Subcutaneous adipose tissue (tissue), 4 donors: ENCODE measurements around the gene ARL16. TPM values are rescaled to one million over a fixed set of nuclear protein-coding genes. Genes with fewer than 3 reads are reported as not detected.

Source experiments
- CTCF ChIP-seq: fragments of 450-650 bp; IDR thresholded peaks from one replicate; pipeline ENCODE4 v1.5.1; 2016; ENCODE audit warnings: low read depth, mild to moderate bottlenecking, control low read depth, antibody characterized with exemption, moderate library complexity
- total RNA-seq, 4 donors: library from RNA; depleted of rRNA; stranded (reverse); fragments of >200 nt; gene quantifications; one replicate each; pipeline ENCODE4 v1.1.0, GENCODE V29; 2016

ARL16 gene
- total RNA-seq, 4 donors from 2014 or later = 13.2 to 40.3 (median 36.4) TPM

- TF ChIP-seq CTCF = no peak
Observed at GRCh38 chr17:81703747-81704654, 20.4 kb upstream of the ARL16 start.

GRCh38 chr17:81702934-81703746 is 19.5 kb upstream of the ARL16 start, which contains the start of gene MRPL12:
Gene MRPL12 (plus strand): TSS chr17:81703367. CDS start chr17:81703502, 135 bp downstream.
- TF ChIP-seq CTCF = no peak

DNA sequence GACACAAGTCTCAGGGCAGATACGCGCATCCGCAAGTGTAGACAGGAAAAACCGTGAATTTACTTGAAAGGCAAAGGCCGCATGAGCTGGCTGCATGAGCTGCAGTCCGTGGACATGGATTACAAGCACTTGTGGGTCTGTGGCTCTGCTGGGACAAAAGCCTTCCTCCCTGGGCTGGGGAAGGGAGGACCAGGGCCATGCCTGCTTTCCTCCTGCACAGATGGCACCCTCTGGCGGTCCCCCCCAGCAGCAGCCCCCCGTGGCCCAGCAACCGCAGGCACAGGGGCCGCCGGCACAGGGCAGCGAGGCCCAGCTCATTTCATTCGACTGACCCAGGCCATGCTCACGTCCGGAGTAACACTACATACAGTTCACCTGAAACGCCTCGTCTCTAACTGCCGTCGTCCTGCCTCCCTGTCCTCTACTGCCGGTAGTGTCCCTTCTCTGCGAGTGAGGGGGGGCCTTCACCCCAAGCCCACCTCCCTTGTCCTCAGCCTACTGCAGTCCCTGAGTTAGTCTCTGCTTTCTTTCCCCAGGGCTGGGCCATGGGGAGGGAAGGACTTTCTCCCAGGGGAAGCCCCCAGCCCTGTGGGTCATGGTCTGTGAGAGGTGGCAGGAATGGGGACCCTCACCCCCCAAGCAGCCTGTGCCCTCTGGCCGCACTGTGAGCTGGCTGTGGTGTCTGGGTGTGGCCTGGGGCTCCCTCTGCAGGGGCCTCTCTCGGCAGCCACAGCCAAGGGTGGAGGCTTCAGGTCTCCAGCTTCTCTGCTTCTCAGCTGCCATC is 17.9 kb upstream of the ARL16 start:
- no peak for TF ChIP-seq CTCF

DNA sequence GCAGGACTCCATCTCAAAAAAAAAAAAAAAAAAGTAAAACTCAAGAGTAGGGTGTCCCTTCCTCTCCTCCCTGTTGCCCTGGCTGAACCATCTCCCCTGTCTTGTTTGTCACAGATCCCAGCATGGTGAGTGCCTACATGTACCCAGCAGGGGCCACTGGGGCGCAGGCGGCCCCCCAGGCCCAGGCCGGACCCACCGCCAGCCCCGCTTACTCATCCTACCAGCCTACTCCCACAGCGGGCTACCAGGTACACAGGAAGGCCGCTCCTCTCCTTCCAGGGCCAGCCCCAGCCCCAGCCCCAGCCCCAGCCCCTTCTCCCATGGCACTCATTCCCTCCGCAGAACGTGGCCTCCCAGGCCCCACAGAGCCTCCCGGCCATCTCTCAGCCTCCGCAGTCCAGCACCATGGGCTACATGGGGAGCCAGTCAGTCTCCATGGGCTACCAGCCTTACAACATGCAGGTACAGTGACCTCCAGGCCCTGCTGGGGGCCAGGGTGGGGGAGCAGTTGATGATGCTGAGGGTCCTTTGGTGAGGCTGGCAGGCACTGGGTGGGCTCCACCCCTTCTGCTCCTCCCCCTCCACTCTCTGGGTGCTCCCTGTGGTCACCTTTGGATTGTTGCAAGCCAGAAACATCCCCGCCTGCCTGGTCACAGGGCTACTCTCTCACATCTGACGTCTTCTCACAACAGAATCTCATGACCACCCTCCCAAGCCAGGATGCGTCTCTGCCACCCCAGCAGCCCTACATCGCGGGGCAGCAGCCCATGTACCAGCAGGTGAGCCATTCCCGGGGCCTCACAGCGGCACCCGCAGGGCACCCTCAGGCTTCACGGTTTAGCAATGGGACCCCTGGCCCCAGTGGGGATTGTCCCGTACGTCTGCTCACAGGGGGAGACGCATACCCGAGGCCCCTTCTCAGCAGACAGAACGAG is 17.0 kb upstream of the ARL16 start:
- TF ChIP-seq CTCF = no peak

DNA sequence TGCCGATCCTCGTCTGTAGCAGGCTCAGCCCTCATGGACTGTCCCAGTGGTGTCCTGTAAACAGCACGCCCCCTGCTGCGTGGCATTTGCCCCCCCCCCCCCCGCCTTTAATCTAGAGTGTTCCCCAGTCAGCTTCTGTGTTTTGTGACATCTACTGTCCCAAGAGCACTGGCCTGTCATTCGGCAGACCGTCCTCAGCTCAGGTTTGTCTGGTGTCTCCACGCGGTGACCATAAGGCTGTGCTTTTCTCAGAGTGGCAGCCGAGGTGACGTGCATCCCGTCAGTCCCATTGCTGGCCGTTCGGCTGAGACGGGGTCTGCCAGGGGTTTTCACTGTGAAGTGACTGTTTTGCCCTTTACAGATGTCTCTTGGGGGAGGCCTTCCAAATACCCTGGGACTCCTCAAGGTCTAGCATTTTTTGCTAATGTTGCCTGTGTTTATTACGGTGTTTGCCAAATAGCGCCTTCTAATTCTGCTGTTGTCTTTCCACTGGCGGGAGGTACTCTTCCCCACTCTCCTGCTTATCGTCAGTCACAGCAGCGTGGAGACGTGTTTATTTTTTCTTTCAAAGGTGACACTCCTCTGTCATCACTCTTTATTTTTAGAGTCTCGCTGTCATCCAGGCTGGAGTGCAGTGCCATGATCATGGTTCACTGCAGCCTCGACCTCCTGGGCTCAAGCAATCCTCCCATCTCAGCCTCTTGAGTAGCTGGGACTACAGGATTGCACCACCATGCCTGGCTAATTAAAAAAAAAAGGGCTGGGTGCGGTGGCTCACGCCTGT is 13.9 kb upstream of the ARL16 start:
- no peak for TF ChIP-seq CTCF
